CD4-positive, alpha-beta T cell treated with Interleukin-2 at 100 ng/mL for 4 hours (primary cell): ENCODE results near the gene EDIL3.

Experiments used
- DNase-seq: peaks from one replicate; pipeline ENCODE4 v3.0.0-alpha.2; 2020; ENCODE audit warnings: low spot score

The EDIL3 gene

DNA sequence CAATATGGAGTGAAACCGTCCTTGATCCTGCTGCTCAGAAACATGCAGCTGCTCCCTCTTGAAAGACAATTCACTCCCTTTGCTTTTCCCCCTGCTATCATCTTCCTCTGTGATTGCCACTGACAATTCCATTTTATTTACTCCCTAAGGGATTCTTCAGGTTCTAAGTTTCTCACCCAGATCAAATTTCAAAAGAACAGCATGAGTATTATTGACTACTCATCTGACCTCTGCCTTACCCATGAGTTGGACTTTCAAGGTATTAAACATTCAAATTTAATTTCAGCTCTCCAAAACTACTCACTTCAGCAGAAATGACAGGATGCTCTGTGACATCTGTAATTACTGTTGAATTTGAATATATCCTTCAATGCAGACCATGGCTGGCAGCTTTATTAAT, 427.5 kb downstream of the EDIL3 start:
- DNase-seq, result no peak

DNA sequence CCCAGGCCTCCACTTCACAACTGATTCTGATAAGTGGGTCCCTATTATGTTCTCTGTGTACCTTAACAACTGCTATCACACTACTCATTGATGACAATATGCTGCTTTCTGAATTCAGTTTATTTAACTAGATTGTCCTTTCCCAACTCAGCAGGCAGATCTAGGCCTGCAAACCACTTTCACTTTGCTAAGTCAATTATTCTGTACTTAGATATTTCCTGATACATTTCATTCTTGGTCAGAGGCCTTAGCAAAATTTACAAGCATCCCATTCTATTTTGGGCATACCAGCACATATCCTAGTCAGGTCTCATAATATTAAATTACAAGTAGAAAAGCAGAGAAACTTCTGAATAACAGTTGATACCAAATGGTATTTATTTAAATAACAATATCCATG, 428.3 kb downstream of the EDIL3 start:
- no peak for DNase-seq

- DNase-seq, result no peak
Measured at GRCh38 chr5:83955916-83956315, 428.8 kb downstream of the EDIL3 start.

GRCh38 chr5:83947763-83948162, 436.9 kb downstream of the EDIL3 start:
- no peak for DNase-seq

DNA sequence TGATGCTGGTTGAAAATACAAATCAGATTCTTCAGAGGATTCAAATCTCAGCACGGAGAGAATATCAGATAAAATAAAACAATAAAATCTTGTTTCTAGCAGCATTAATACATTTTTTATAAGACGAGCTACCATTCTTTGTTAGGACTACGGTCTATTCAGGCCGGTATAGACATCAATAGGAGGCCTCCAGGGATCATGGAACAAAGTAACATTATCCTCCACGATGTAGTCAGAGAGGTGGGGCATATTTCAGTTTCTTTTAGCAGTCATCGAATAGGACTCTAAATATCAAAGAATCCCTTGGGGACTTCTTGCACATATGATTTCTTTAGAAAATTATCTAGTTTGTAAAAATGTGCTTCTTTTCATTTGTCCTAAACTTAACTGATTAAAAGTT, 438.2 kb downstream of the EDIL3 start:
- DNase-seq, result no peak

GRCh38 chr5:83942155-83942554, 442.5 kb downstream of the EDIL3 start:
- no peak for DNase-seq

DNA sequence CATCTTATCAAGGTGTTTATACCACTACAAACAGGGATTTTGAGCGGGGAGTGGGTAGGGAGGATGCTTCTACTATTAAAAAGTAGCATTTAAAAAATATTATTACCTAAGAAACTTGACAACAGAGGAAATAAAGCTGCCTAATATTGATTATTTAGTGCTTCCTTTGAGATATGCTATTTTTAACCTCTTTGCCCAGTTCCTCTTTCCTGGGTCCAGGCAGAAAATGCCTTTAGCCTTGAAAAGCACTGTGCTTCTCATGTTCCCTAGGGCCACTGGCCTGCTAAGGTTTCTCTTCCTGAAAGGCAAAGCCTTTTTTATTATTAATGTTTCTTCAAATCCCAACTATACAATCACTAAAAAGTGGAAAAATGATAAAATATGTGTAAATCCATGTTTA, 446.8 kb downstream of the EDIL3 start:
- no peak for DNase-seq

- DNase-seq, result no peak
Measured at GRCh38 chr5:83931969-83932368, 452.7 kb downstream of the EDIL3 start.

- DNase-seq, result peak; percentile 24
Measured at GRCh38 chr5:83927140-83927733, 457.4 kb downstream of the EDIL3 start.

- DNase-seq, result no peak
Measured at GRCh38 chr5:83925955-83926337, 458.7 kb downstream of the EDIL3 start.

GRCh38 chr5:83925321-83925954, 459.2 kb downstream of the EDIL3 start:
- DNase-seq, result no peak

GRCh38 chr5:83924891-83925290, 459.8 kb downstream of the EDIL3 start:
- DNase-seq, result no peak

- DNase-seq, result no peak
Measured at GRCh38 chr5:83924171-83924570, 460.5 kb downstream of the EDIL3 start.

GRCh38 chr5:83922699-83923098, 462.0 kb downstream of the EDIL3 start:
- DNase-seq, result no peak

GRCh38 chr5:83921666-83922193, 462.9 kb downstream of the EDIL3 start:
- DNase-seq, result no peak

- no peak for DNase-seq
Measured at GRCh38 chr5:83919071-83920041, 465.3 kb downstream of the EDIL3 start.

DNA sequence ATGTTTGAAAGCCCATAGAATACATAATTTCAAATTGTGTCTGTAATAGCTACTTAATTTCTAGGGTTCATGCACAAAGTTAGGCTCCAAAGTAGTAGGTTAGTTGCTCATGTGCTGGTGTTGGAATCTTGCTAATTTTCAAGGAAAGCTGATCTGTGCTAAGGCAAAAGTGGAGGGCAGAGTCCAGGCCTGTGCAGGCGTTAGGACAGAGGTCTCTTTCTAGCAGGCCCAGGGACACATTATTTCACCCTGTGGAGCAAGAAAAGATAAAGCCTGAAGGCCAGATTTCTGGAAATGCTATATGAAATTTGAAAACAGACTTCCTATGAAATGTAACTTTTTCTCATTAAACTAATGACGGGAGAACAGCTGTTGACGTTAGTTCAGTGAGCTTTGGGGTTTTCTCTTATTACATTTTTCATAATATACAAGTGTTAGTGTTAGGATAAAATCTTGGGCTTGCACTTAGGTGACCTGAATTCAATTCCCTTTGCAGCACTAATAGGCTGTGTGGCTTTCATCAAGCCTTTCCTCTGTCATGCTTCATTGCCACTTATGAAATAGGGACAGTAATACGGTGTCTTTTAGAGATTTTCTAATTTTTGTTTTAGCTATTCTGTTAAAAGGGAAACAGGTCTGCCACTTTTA, 467.3 kb downstream of the EDIL3 start:
- DNase-seq, result no peak

GRCh38 chr5:83914662-83915418, 469.8 kb downstream of the EDIL3 start:
- DNase-seq, result no peak

- no peak for DNase-seq
Measured at GRCh38 chr5:83914199-83914598, 470.5 kb downstream of the EDIL3 start.

- no peak for DNase-seq
Measured at GRCh38 chr5:83913593-83913992, 471.1 kb downstream of the EDIL3 start.

- DNase-seq, result no peak
Measured at GRCh38 chr5:83911367-83911919, 473.2 kb downstream of the EDIL3 start.
